Naive B cell (primary cell): ENCODE data around the gene MIGA1. TPM values are rescaled to one million over a fixed set of nuclear protein-coding genes. Genes with fewer than 3 reads are reported as not detected.

Experiments used
- ATAC-seq, 2 donors: fragments of 150-1000 bp; cut with Tn5 transposase; 2 replicates each; pipeline ENCODE4 v1.10.0; 2021; ENCODE audit warnings: low read depth in 2 of 2, mild to moderate bottlenecking in 2 of 2, moderate library complexity in 2 of 2
- DNase-seq: peaks from one replicate; pipeline ENCODE4 v3.0.0; 2022
- H3K27ac Mint-ChIP-seq, 6 donors: one replicate each; pipeline ENCODE4 v1.8.0; 2020 to 2022; ENCODE audit warnings: mild to moderate bottlenecking in 6 of 6, mixed read lengths in 6 of 6, moderate library complexity in 5 of 6, inconsistent platforms in 2 of 6
- H3K27me3 Mint-ChIP-seq, 3 donors: one replicate each; pipeline ENCODE4 v1.8.0; 2021 to 2022; ENCODE audit warnings: mixed read lengths in 3 of 3, mild to moderate bottlenecking in 1 of 3
- H3K36me3 Mint-ChIP-seq, 2 donors: one replicate each; pipeline ENCODE4 v1.8.0; 2020 to 2022; ENCODE audit warnings: mixed read lengths in 2 of 2, inconsistent platforms in 1 of 2, mild to moderate bottlenecking in 1 of 2
- H3K4me1 Mint-ChIP-seq, 3 donors: one replicate each; pipeline ENCODE4 v1.8.0; 2020 to 2022; ENCODE audit warnings: mixed read lengths in 3 of 3, inconsistent platforms in 1 of 3, mild to moderate bottlenecking in 1 of 3, moderate library complexity in 1 of 3
- H3K4me3 Mint-ChIP-seq, 8 donors: one replicate each; pipeline ENCODE4 v1.8.0; 2020 to 2022; ENCODE audit warnings: mild to moderate bottlenecking in 8 of 8, mixed read lengths in 8 of 8, moderate library complexity in 8 of 8, inconsistent platforms in 2 of 8
- H3K9me3 Mint-ChIP-seq, 7 donors: one replicate each; pipeline ENCODE4 v1.8.0; 2020 to 2022; ENCODE audit warnings: mixed read lengths in 7 of 7, mild to moderate bottlenecking in 5 of 7, inconsistent platforms in 2 of 7, moderate library complexity in 1 of 7
- polyA plus RNA-seq, 6 donors: library from polyadenylated mRNA; unstranded; fragments of 300-500 nt; fragmentation: Illumina TruSeq; gene quantifications; one replicate each; pipeline ENCODE4 v1.2.3, GENCODE V29; 2021; ENCODE audit warnings: low read depth in 6 of 6

MIGA1 gene
- polyA plus RNA-seq, 6 donors from 2014 or later: 7.4 to 15.3 (median 13.0) TPM

- Mint-ChIP-seq H3K4me3 (no peak overlapping the region), H3K4me1 (no peaks in the 10 kb centered on the region), H3K27ac (peak overlapping the region in 1 of 6 donors; percentile 24), H3K27me3 (no peaks in the 10 kb centered on the region), H3K36me3 (peaks cover 0 to 6% of the 10 kb centered on the region in 2 donors), H3K9me3 (no peaks in the 10 kb centered on the region)
- no peak for ATAC-seq
- DNase-seq: no peak
Observed at GRCh38 chr1:77834771-77835334, 55.4 kb downstream of the MIGA1 start.

- no peaks in the 10 kb centered on the region for H3K9me3 Mint-ChIP-seq
- DNase-seq (no peak), ATAC-seq (no peak)
- no peak overlapping the region for H3K27ac Mint-ChIP-seq
- H3K36me3 Mint-ChIP-seq: peaks cover 0 to 4% of the 10 kb centered on the region in 2 donors
- no peak overlapping the region for H3K4me3 Mint-ChIP-seq
- no peaks in the 10 kb centered on the region for H3K27me3 Mint-ChIP-seq
- peaks cover 0 to 5% (median 4%) of the 10 kb centered on the region in 3 donors for H3K4me1 Mint-ChIP-seq
Observed at GRCh38 chr1:77841574-77841973, 62.1 kb downstream of the MIGA1 start.

GRCh38 chr1:77845951-77846350 lies 66.5 kb downstream of the MIGA1 start:
- H3K4me3 Mint-ChIP-seq: no peak overlapping the region
- no peak for ATAC-seq
- no peaks in the 10 kb centered on the region for H3K9me3 Mint-ChIP-seq
- no peak for DNase-seq
- peaks cover 0 to 4% of the 10 kb centered on the region in 2 donors for H3K36me3 Mint-ChIP-seq
- peak overlapping the region in 1 of 6 donors; percentile 50 for H3K27ac Mint-ChIP-seq
- H3K27me3 Mint-ChIP-seq: no peaks in the 10 kb centered on the region
- peaks cover 0 to 5% (median 4%) of the 10 kb centered on the region in 3 donors for H3K4me1 Mint-ChIP-seq

- DNase-seq (no peak), ATAC-seq (no peak)
- peak overlapping the region in 1 of 8 donors; percentile 16 for H3K4me3 Mint-ChIP-seq
- no peak overlapping the region for H3K27ac Mint-ChIP-seq
- H3K4me1 Mint-ChIP-seq: peaks cover 0 to 5% (median 4%) of the 10 kb centered on the region in 3 donors
- H3K36me3 Mint-ChIP-seq: peaks cover 0 to 3% of the 10 kb centered on the region in 2 donors
- H3K27me3 Mint-ChIP-seq: no peaks in the 10 kb centered on the region
- H3K9me3 Mint-ChIP-seq: no peaks in the 10 kb centered on the region
Observed at GRCh38 chr1:77846966-77847365, 67.5 kb downstream of the MIGA1 start.

GRCh38 chr1:77847621-77848080 lies 68.2 kb downstream of the MIGA1 start:
- DNase-seq (peak; percentile 2), ATAC-seq (peak; percentile 46 to 67)
- H3K36me3 Mint-ChIP-seq: no peaks in the 10 kb centered on the region
- no peak overlapping the region for H3K4me3 Mint-ChIP-seq
- peaks cover 0 to 5% (median 4%) of the 10 kb centered on the region in 3 donors for H3K4me1 Mint-ChIP-seq
- H3K27me3 Mint-ChIP-seq: no peaks in the 10 kb centered on the region
- no peaks in the 10 kb centered on the region for H3K9me3 Mint-ChIP-seq
- H3K27ac Mint-ChIP-seq: no peak overlapping the region

- Mint-ChIP-seq H3K27me3 (no peaks in the 10 kb centered on the region), H3K9me3 (peaks cover 2 to 13% (median 7%) of the 10 kb centered on the region in 7 donors), H3K36me3 (peaks cover 12 to 19% of the 10 kb centered on the region in 2 donors), H3K4me1 (peaks cover 0 to 15% (median 4%) of the 10 kb centered on the region in 3 donors), H3K4me3 (peak overlapping the region in 1 of 8 donors; percentile 5), H3K27ac (peak overlapping the region in 2 of 6 donors; percentile 28 to 75)
- no peak for ATAC-seq
- DNase-seq: no peak
Observed at GRCh38 chr1:77850082-77850481, 70.6 kb downstream of the MIGA1 start.

- H3K4me3 Mint-ChIP-seq: no peak overlapping the region
- ATAC-seq: no peak
- no peak overlapping the region for H3K27ac Mint-ChIP-seq
- peaks cover 42 to 61% of the 10 kb centered on the region in 2 donors for H3K36me3 Mint-ChIP-seq
- no peak for DNase-seq
- H3K27me3 Mint-ChIP-seq: no peaks in the 10 kb centered on the region
- peaks cover 9 to 31% (median 15%) of the 10 kb centered on the region in 7 donors for H3K9me3 Mint-ChIP-seq
- H3K4me1 Mint-ChIP-seq: peaks cover 0 to 30% (median 4%) of the 10 kb centered on the region in 3 donors
Observed at GRCh38 chr1:77857552-77857951, 78.1 kb downstream of the MIGA1 start.

- Mint-ChIP-seq H3K4me3 (no peak overlapping the region), H3K27me3 (no peaks in the 10 kb centered on the region), H3K4me1 (peaks cover 0 to 30% (median 4%) of the 10 kb centered on the region in 3 donors), H3K9me3 (peaks cover 9 to 31% (median 15%) of the 10 kb centered on the region in 7 donors), H3K36me3 (peaks cover 48 to 65% of the 10 kb centered on the region in 2 donors), H3K27ac (peak overlapping the region in 1 of 6 donors; percentile 15)
- no peak for ATAC-seq
- no peak for DNase-seq
Observed at GRCh38 chr1:77858725-77859124, 79.3 kb downstream of the MIGA1 start.

- ATAC-seq (no peak), DNase-seq (no peak)
- Mint-ChIP-seq H3K9me3 (peaks cover 7 to 27% (median 15%) of the 10 kb centered on the region in 7 donors), H3K27ac (peak overlapping the region in 1 of 6 donors; percentile 3), H3K27me3 (no peaks in the 10 kb centered on the region), H3K36me3 (peaks cover 44 to 61% of the 10 kb centered on the region in 2 donors), H3K4me3 (no peak overlapping the region), H3K4me1 (peaks cover 0 to 26% (median 4%) of the 10 kb centered on the region in 3 donors)
Observed at GRCh38 chr1:77859248-77859647, 79.8 kb downstream of the MIGA1 start.

- no peaks in the 10 kb centered on the region for H3K4me1 Mint-ChIP-seq
- peak overlapping the region in 1 of 6 donors; percentile 37 for H3K27ac Mint-ChIP-seq
- H3K4me3 Mint-ChIP-seq: no peak overlapping the region
Observed at GRCh38 chr1:77866296-77866695, 86.8 kb downstream of the MIGA1 start.

GRCh38 chr1:77872645-77873044 lies 93.2 kb downstream of the MIGA1 start:
- no peaks in the 10 kb centered on the region for H3K4me1 Mint-ChIP-seq
- peaks cover 7 to 20% of the 10 kb centered on the region in 2 donors for H3K36me3 Mint-ChIP-seq
- H3K9me3 Mint-ChIP-seq: no peaks in the 10 kb centered on the region
- H3K27ac Mint-ChIP-seq: no peak overlapping the region
- no peaks in the 10 kb centered on the region for H3K27me3 Mint-ChIP-seq
- DNase-seq (no peak), ATAC-seq (no peak)
- H3K4me3 Mint-ChIP-seq: no peak overlapping the region

More at GRCh38 chr1:77866296-77866695, 86.8 kb downstream of the MIGA1 start:
- no peaks in the 10 kb centered on the region for H3K9me3 Mint-ChIP-seq
- DNase-seq (no peak), ATAC-seq (no peak)
- H3K27me3 Mint-ChIP-seq: no peaks in the 10 kb centered on the region
- peaks cover 26 to 29% of the 10 kb centered on the region in 2 donors for H3K36me3 Mint-ChIP-seq

GRCh38 chr1:77873461-77873860 lies 94.0 kb downstream of the MIGA1 start:
- Mint-ChIP-seq H3K27me3 (no peaks in the 10 kb centered on the region), H3K4me1 (no peaks in the 10 kb centered on the region), H3K27ac (no peak overlapping the region), H3K4me3 (no peak overlapping the region), H3K9me3 (no peaks in the 10 kb centered on the region), H3K36me3 (peaks cover 4 to 18% of the 10 kb centered on the region in 2 donors)
- ATAC-seq: no peak
- no peak for DNase-seq

- Mint-ChIP-seq H3K27me3 (no peaks in the 10 kb centered on the region), H3K9me3 (no peaks in the 10 kb centered on the region), H3K36me3 (peaks cover 0 to 16% of the 10 kb centered on the region in 2 donors), H3K27ac (no peak overlapping the region), H3K4me1 (no peaks in the 10 kb centered on the region), H3K4me3 (no peak overlapping the region)
- no peak for ATAC-seq
- no peak for DNase-seq
Observed at GRCh38 chr1:77874804-77875445, 95.5 kb downstream of the MIGA1 start.

GRCh38 chr1:77876884-77877283 lies 97.4 kb downstream of the MIGA1 start:
- no peak overlapping the region for H3K4me3 Mint-ChIP-seq
- no peaks in the 10 kb centered on the region for H3K27me3 Mint-ChIP-seq
- H3K36me3 Mint-ChIP-seq: peaks cover 0 to 16% of the 10 kb centered on the region in 2 donors
- DNase-seq: no peak
- ATAC-seq: no peak
- no peaks in the 10 kb centered on the region for H3K4me1 Mint-ChIP-seq
- no peaks in the 10 kb centered on the region for H3K9me3 Mint-ChIP-seq
- H3K27ac Mint-ChIP-seq: no peak overlapping the region
